NCI-H526 (cell line): ENCODE measurements around the gene SLC15A3.

ENCODE experiments used
- DNase-seq, 2 experiments: peaks; one replicate each; lab custom pipeline; 2025; lab: John Stamatoyannopoulos, UW

SLC15A3 gene

DNA sequence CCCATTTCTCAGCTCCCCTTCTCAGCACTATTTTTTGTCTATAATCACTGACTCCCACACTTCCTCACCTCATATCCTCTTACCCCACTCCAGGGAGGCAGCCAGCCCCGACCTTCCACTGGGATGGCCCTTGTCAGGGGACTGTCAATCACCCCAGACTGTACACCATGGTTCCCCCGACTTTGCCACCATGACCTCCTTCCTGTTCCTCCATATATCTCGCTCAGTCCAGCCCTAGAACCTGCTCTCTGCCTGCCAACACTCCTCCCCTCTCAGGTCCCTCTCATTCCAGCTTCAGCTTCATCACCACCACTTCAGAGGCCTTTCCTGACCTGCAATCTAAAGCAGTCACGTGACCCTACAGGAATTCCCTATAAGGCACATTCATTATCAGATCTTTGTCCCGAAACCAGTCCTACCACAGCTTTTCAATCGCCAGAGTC, 62.1 kb downstream of the SLC15A3 start:
- no peak for DNase-seq

DNA sequence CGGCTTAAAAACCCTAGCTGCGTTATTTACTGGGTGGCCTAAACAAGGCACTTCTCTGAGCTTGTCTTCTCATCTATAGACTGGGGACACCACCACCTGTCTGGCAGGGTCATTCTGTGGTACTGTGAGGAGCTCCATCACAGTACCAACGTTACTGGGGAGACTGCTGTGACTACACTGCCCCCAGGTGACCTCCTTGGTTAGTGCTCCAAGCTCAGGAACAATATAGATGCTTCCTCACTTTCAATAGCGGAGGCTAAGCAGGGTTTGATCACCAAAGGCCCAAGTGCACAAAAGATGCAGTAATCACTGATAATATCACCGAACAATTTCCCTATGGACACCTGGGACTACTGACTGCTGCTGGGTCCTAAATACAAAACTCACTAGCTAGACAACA, 64.4 kb downstream of the SLC15A3 start:
- peak; percentile 39 to 62 for DNase-seq
